ENCODE data around the gene ARF5.
"Not testable (repeated sequence)": the region's sequence is repeated elsewhere in the genome, so short reads cannot be mapped to it uniquely, and the experiment has no call there.

The ARF5 gene

GRCh38 chr7:127588019-127588696 is at the start of gene ARF5:
TSS of gene ARF5 (plus strand) at chr7:127588411. CDS start at chr7:127588499, 88 bp downstream.
- DNase-seq (ENCODE audit: low spot score), result peak; percentile 86

GRCh38 chr7:127539116-127539515 is 49.1 kb upstream of the ARF5 start:
- DNase-seq (ENCODE audit: low spot score), result no peak

GRCh38 chr7:127540461-127540860 is 47.8 kb upstream of the ARF5 start:
- not testable (repeated sequence) for DNase-seq (ENCODE audit: low spot score)

- no peak for DNase-seq (ENCODE audit: low spot score)
Observed at GRCh38 chr7:127541548-127541947, 46.7 kb upstream of the ARF5 start.

- DNase-seq (ENCODE audit: low spot score), result no peak
Observed at GRCh38 chr7:127546313-127546712, 41.9 kb upstream of the ARF5 start.

GRCh38 chr7:127550247-127550646 is 38.0 kb upstream of the ARF5 start:
- no peak for DNase-seq (ENCODE audit: low spot score)

GRCh38 chr7:127551941-127552340 is 36.3 kb upstream of the ARF5 start:
- DNase-seq (ENCODE audit: low spot score), result no peak

GRCh38 chr7:127556404-127556803 is 31.8 kb upstream of the ARF5 start:
- no peak for DNase-seq (ENCODE audit: low spot score)

- DNase-seq (ENCODE audit: low spot score), result no peak
Observed at GRCh38 chr7:127557803-127558202, 30.4 kb upstream of the ARF5 start.

- no peak for DNase-seq (ENCODE audit: low spot score)
Observed at GRCh38 chr7:127566242-127566641, 22.0 kb upstream of the ARF5 start.

GRCh38 chr7:127568034-127568433 is 20.2 kb upstream of the ARF5 start:
- not testable (repeated sequence) for DNase-seq (ENCODE audit: low spot score)

- DNase-seq (ENCODE audit: low spot score), result no peak
Observed at GRCh38 chr7:127571741-127572505, 16.3 kb upstream of the ARF5 start.

GRCh38 chr7:127578036-127578684 is 10.1 kb upstream of the ARF5 start:
- peak; percentile 5 for DNase-seq (ENCODE audit: low spot score)

- DNase-seq (ENCODE audit: low spot score), result no peak
Observed at GRCh38 chr7:127578711-127579275, 9.4 kb upstream of the ARF5 start.

GRCh38 chr7:127580612-127581011 is 7.6 kb upstream of the ARF5 start:
- no peak for DNase-seq (ENCODE audit: low spot score)

GRCh38 chr7:127581716-127582115 is 6.5 kb upstream of the ARF5 start:
- no peak for DNase-seq (ENCODE audit: low spot score)

- DNase-seq (ENCODE audit: low spot score), result peak; percentile 30
Observed at GRCh38 chr7:127582361-127582760, 5.8 kb upstream of the ARF5 start.

GRCh38 chr7:127584648-127585043 is 3.6 kb upstream of the ARF5 start:
- DNase-seq (ENCODE audit: low spot score), result no peak

GRCh38 chr7:127585044-127585953 is 2.9 kb upstream of the ARF5 start, which contains the start of gene GCC1:
TSS of gene GCC1 (minus strand) at chr7:127585596. CDS start at chr7:127585182, 414 bp downstream.
- peak; percentile 87 for DNase-seq (ENCODE audit: low spot score)

- DNase-seq (ENCODE audit: low spot score), result no peak
Observed at GRCh38 chr7:127586346-127586745, 1.9 kb upstream of the ARF5 start.

GRCh38 chr7:127587663-127588018 is 570 bp upstream of the ARF5 start:
- no peak for DNase-seq (ENCODE audit: low spot score)

All from pons (tissue), 1 donor.